Measurements from ENCODE around the gene CPVL. TPM values are rescaled to one million over a fixed set of nuclear protein-coding genes. Genes with fewer than 3 reads are reported as not detected.

Gene CPVL
- total RNA-seq, 2 donors from 2014 or later: 4.7 to 48.3 TPM

- TF ChIP-seq, protein P1, sequence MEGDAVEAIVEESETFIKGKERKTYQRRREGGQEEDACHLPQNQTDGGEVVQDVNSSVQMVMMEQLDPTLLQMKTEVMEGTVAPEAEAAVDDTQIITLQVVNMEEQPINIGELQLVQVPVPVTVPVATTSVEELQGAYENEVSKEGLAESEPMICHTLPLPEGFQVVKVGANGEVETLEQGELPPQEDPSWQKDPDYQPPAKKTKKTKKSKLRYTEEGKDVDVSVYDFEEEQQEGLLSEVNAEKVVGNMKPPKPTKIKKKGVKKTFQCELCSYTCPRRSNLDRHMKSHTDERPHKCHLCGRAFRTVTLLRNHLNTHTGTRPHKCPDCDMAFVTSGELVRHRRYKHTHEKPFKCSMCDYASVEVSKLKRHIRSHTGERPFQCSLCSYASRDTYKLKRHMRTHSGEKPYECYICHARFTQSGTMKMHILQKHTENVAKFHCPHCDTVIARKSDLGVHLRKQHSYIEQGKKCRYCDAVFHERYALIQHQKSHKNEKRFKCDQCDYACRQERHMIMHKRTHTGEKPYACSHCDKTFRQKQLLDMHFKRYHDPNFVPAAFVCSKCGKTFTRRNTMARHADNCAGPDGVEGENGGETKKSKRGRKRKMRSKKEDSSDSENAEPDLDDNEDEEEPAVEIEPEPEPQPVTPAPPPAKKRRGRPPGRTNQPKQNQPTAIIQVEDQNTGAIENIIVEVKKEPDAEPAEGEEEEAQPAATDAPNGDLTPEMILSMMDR (IDR thresholded peaks at IDR 0.05): no peak
- TF ChIP-seq POLR2A (IDR thresholded peaks at IDR 0.05) (no peak), POLR2AphosphoS5 (IDR thresholded peaks at IDR 0.05) (no peak)
- no peak for DNase-seq (ENCODE audit: low spot score)
- H3K9me3 ChIP-seq: no peaks in the 10 kb centered on the region
- intact Hi-C loops (cut with DNase I): no loop called here
- H3K4me3 ChIP-seq: no peak overlapping the region
- WGBS: 78% methylated on average over 1 of the region's 1 CpG
- H3K27ac ChIP-seq: no peak overlapping the region
- no peaks in the 10 kb centered on the region for H3K36me3 ChIP-seq
- no peaks in the 10 kb centered on the region for H3K27me3 ChIP-seq (replicated peaks; ENCODE audit: insufficient read depth)
- no peaks in the 10 kb centered on the region for H3K4me1 ChIP-seq (replicated peaks)
These were observed 21.4 kb upstream of the CPVL start for GRCh38 chr7:29167721-29168120.

- WGBS: 37% methylated on average over 3 of the region's 3 CpGs
- DNase-seq (ENCODE audit: low spot score): no peak
These were observed 17.5 kb upstream of the CPVL start for GRCh38 chr7:29163854-29164253.

GRCh38 chr7:29162577-29162976 lies 16.2 kb upstream of the CPVL start:
- 89% methylated on average over 6 of the region's 6 CpGs for WGBS
- no peaks in the 10 kb centered on the region for H3K4me1 ChIP-seq (replicated peaks)

More at GRCh38 chr7:29163854-29164253, 17.5 kb upstream of the CPVL start:
- Histone ChIP-seq H3K4me1 (replicated peaks) (no peaks in the 10 kb centered on the region), H3K27me3 (replicated peaks; ENCODE audit: insufficient read depth) (no peaks in the 10 kb centered on the region), H3K9me3 (no peaks in the 10 kb centered on the region), H3K27ac (no peak overlapping the region), H3K36me3 (no peaks in the 10 kb centered on the region), H3K4me3 (no peak overlapping the region)
- intact Hi-C loops (cut with DNase I): no loop called here
- TF ChIP-seq POLR2A (IDR thresholded peaks at IDR 0.05): no peak
- TF ChIP-seq POLR2AphosphoS5 (IDR thresholded peaks at IDR 0.05): peak; percentile 65
- TF ChIP-seq, protein P1 (IDR thresholded peaks at IDR 0.05): no peak

GRCh38 chr7:29161231-29161630 lies 14.9 kb upstream of the CPVL start:
- no peak for DNase-seq (ENCODE audit: low spot score)
- H3K27ac ChIP-seq: no peak overlapping the region
- H3K36me3 ChIP-seq: no peaks in the 10 kb centered on the region
- TF ChIP-seq, protein P1 (IDR thresholded peaks at IDR 0.05): no peak
- TF ChIP-seq POLR2AphosphoS5 (IDR thresholded peaks at IDR 0.05) (no peak), POLR2A (IDR thresholded peaks at IDR 0.05) (no peak)
- 91% methylated on average over 4 of the region's 4 CpGs for WGBS
- H3K4me1 ChIP-seq (replicated peaks): no peaks in the 10 kb centered on the region
- no peak overlapping the region for H3K4me3 ChIP-seq
- intact Hi-C loops (cut with DNase I): no loop called here
- no peaks in the 10 kb centered on the region for H3K27me3 ChIP-seq (replicated peaks; ENCODE audit: insufficient read depth)
- no peaks in the 10 kb centered on the region for H3K9me3 ChIP-seq

More at GRCh38 chr7:29162577-29162976, 16.2 kb upstream of the CPVL start:
- H3K27ac ChIP-seq: no peak overlapping the region
- no peak for DNase-seq (ENCODE audit: low spot score)
- H3K4me3 ChIP-seq: no peak overlapping the region
- no peaks in the 10 kb centered on the region for H3K36me3 ChIP-seq
- no peaks in the 10 kb centered on the region for H3K9me3 ChIP-seq
- intact Hi-C loops (cut with DNase I): no loop called here
- H3K27me3 ChIP-seq (replicated peaks; ENCODE audit: insufficient read depth): no peaks in the 10 kb centered on the region
- TF ChIP-seq POLR2A (IDR thresholded peaks at IDR 0.05) (no peak), POLR2AphosphoS5 (IDR thresholded peaks at IDR 0.05) (no peak)
- TF ChIP-seq, protein P1 (IDR thresholded peaks at IDR 0.05): no peak

GRCh38 chr7:29160080-29160479 lies 13.7 kb upstream of the CPVL start:
- H3K9me3 ChIP-seq: no peaks in the 10 kb centered on the region
- no peak overlapping the region for H3K4me3 ChIP-seq
- WGBS: 42% methylated on average over 2 of the region's 2 CpGs
- no peaks in the 10 kb centered on the region for H3K27me3 ChIP-seq (replicated peaks; ENCODE audit: insufficient read depth)
- intact Hi-C loops (cut with DNase I): no loop called here
- no peak for DNase-seq (ENCODE audit: low spot score)
- TF ChIP-seq POLR2A (IDR thresholded peaks at IDR 0.05) (no peak), POLR2AphosphoS5 (IDR thresholded peaks at IDR 0.05) (no peak)
- TF ChIP-seq, protein P1 (IDR thresholded peaks at IDR 0.05): no peak
- no peak overlapping the region for H3K27ac ChIP-seq
- H3K4me1 ChIP-seq (replicated peaks): no peaks in the 10 kb centered on the region
- no peaks in the 10 kb centered on the region for H3K36me3 ChIP-seq

All from prostate gland (tissue), 2 donors.